T-cell (primary cell): ENCODE measurements around the gene NPEPL1. TPM values are rescaled to one million over a fixed set of nuclear protein-coding genes. Genes with fewer than 3 reads are reported as not detected.

Experiments
- ATAC-seq, 4 experiments: fragments of 200-7000 bp in 3 of 4; fragments of 150-1000 bp in 1 of 4; cut with Tn5 transposase; replicated peaks in 1 of 4; 1 replicate in 3 of 4; 2 replicates in 1 of 4; pipeline ENCODE4 v1.10.0; 2021; ENCODE audit warnings: moderate library complexity in 3 of 4, mild to moderate bottlenecking in 2 of 4, moderate number of reproducible peaks in 1 of 4
- CTCF ChIA-PET, 2 donors: fragments of 300-600 bp; sonication (Branson Sonifier 250); formaldehyde crosslinking; loops; one replicate each; lab custom pipeline; 2022; ENCODE audit warnings: antibody characterized with exemption in 2 of 2; lab: Charles Lee
- POLR2A ChIA-PET, 2 donors: fragments of 300-600 bp; sonication (Branson Sonifier 250); formaldehyde crosslinking; loops; one replicate each; lab custom pipeline; 2022; ENCODE audit warnings: antibody characterized with exemption in 2 of 2; lab: Charles Lee
- DNase-seq, 35 experiments: peaks; one replicate each; pipeline versions ENCODE4 v3.0.0 to v3.0.0-alpha.2; 2013 to 2023
- H3K27ac ChIP-seq: one replicate; pipeline ENCODE4 v1.5.1; 2013; ENCODE audit warnings: low read length
- H3K27me3 ChIP-seq, 2 experiments: replicated peaks in 1 of 2; 1 replicate in 1 of 2; 2 replicates in 1 of 2; pipeline versions ENCODE4 v1.6.1 to v1.7.0; 2013; ENCODE audit warnings: low read length in 1 of 2, mixed read lengths in 1 of 2; ENCODE audit not compliant: control insufficient read depth in 2 of 2, insufficient read depth in 2 of 2; ENCODE audit errors: extremely low read depth in 1 of 2
- H3K36me3 ChIP-seq, 2 donors: 1 replicate in 1 of 2; 2 replicates in 1 of 2; pipeline versions ENCODE4 v1.6.1 to v1.7.0; 2013; ENCODE audit warnings: low read length in 1 of 2; ENCODE audit not compliant: control insufficient read depth in 2 of 2, insufficient read depth in 1 of 2; ENCODE audit errors: extremely low read depth in 1 of 2
- H3K4me1 ChIP-seq, 2 experiments: 1 replicate in 1 of 2; 2 replicates in 1 of 2; pipeline versions ENCODE4 v1.6.1 to v1.7.0; 2013; ENCODE audit warnings: low read length in 2 of 2, mixed read lengths in 1 of 2; ENCODE audit not compliant: insufficient read depth in 2 of 2, control insufficient read depth in 1 of 2; ENCODE audit errors: extremely low read depth in 1 of 2
- H3K4me3 ChIP-seq, 2 donors: 1 replicate in 1 of 2; 2 replicates in 1 of 2; pipeline versions ENCODE4 v1.5.1 to v1.7.0; 2013; ENCODE audit warnings: mild to moderate bottlenecking in 2 of 2, low read length in 1 of 2, moderate library complexity in 1 of 2; ENCODE audit not compliant: control insufficient read depth in 1 of 2; ENCODE audit errors: extremely low read depth in 1 of 2
- H3K9me3 ChIP-seq: 2 replicates; pipeline ENCODE4 v1.7.0; 2013
- H3K27ac Mint-ChIP-seq, 2 donors: one replicate each; pipeline ENCODE4 v1.8.0; 2020 to 2021; ENCODE audit warnings: mild to moderate bottlenecking in 2 of 2, mixed read lengths in 2 of 2
- H3K27me3 Mint-ChIP-seq, 2 donors: one replicate each; pipeline ENCODE4 v1.8.0; 2021 to 2022; ENCODE audit warnings: mixed read lengths in 2 of 2
- H3K36me3 Mint-ChIP-seq: one replicate; pipeline ENCODE4 v1.8.0; 2021; ENCODE audit warnings: mixed read lengths
- H3K4me1 Mint-ChIP-seq, 3 donors: one replicate each; pipeline ENCODE4 v1.8.0; 2020 to 2022; ENCODE audit warnings: mixed read lengths in 3 of 3, mild to moderate bottlenecking in 1 of 3
- H3K4me3 Mint-ChIP-seq, 3 donors: one replicate each; pipeline ENCODE4 v1.8.0; 2020 to 2022; ENCODE audit warnings: mild to moderate bottlenecking in 3 of 3, mixed read lengths in 3 of 3, moderate library complexity in 3 of 3
- H3K9me3 Mint-ChIP-seq, 3 donors: one replicate each; pipeline ENCODE4 v1.8.0; 2020 to 2022; ENCODE audit warnings: mixed read lengths in 3 of 3
- WGBS: methylation state at CpG from one replicate; pipeline ENCODE4 v1.1.5; 2013; ENCODE audit warnings: missing lambda C conversion rate; ENCODE audit not compliant: insufficient coverage; 5-methylcytosine and 5-hydroxymethylcytosine counted together
- total RNA-seq, 35 experiments: library from RNA in 6 of 35; stranded (reverse) in 6 of 35; fragments of 120-200 nt in 1 of 35; gene quantifications; one replicate each; pipeline versions ENCODE4 v1.2.1 to v1.2.4 and lab custom pipeline; 2013 to 2026

Gene NPEPL1
- total RNA-seq, 5 donors from 2014 or later (not counting 1 experiment from before 2014, with no cell fraction given): 49.6 to 79.0 (median 69.3) TPM

- Mint-ChIP-seq H3K4me3 (no peak overlapping the region), H3K9me3 (no peaks in the 10 kb centered on the region), H3K27ac (no peak overlapping the region), H3K27me3 (no peaks in the 10 kb centered on the region), H3K36me3 (peaks cover 19% of the 10 kb centered on the region), H3K4me1 (peaks cover 0 to 16% (median 8%) of the 10 kb centered on the region in 3 donors)
- ChIA-PET CTCF (no interaction called here), POLR2A (no interaction called here)
- WGBS: 98% methylated on average over 9 of the region's 10 CpGs
- Histone ChIP-seq H3K27me3 (no peaks in the 10 kb centered on the region), H3K4me1 (peaks cover 0 to 25% of the 10 kb centered on the region in 2 experiments), H3K27ac (no peak overlapping the region), H3K36me3 (peaks cover 8 to 28% of the 10 kb centered on the region in 2 donors), H3K9me3 (no peaks in the 10 kb centered on the region), H3K4me3 (no peak overlapping the region)
- ATAC-seq: no peak
- DNase-seq: no peak
Observed at GRCh38 chr20:58695895-58696375, 3.3 kb downstream of the NPEPL1 start.

DNA sequence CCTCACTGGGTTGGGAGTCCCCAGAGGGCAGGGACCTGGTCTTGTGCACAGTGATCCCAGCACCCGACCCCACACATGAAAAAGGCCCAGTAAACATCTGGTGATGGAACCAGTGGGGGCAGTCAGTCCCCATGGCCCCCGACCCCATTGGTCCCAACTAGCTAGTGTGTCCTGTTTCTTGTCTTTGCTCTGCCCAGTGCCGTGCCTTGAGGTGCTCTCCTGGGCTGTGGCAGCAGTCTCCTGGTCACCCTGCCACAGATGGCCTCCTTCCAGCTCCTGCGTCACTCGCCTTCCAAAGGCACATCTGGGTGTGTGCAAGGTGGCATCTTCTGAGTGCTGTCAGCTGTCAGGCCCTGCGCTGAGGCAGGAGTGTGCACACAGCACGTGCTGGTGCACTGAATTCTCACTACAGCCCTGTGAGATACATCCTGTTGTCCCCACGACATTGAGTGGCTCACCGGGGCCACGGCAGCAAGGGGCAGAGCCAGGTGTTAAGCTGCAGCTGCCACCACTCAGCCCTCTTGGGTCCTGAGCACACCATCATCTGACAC, 3.9 kb downstream of the NPEPL1 start:
- DNase-seq (no peak), ATAC-seq (no peak)
- no peak overlapping the region for H3K4me3 ChIP-seq
- H3K4me1 ChIP-seq: peaks cover 0 to 25% of the 10 kb centered on the region in 2 experiments
- H3K36me3 ChIP-seq: peaks cover 9 to 28% of the 10 kb centered on the region in 2 donors
- H3K27ac ChIP-seq: no peak overlapping the region
- Mint-ChIP-seq H3K27me3 (no peaks in the 10 kb centered on the region), H3K36me3 (peaks cover 19% of the 10 kb centered on the region), H3K9me3 (no peaks in the 10 kb centered on the region), H3K4me3 (no peak overlapping the region), H3K4me1 (peaks cover 0 to 15% (median 8%) of the 10 kb centered on the region in 3 donors), H3K27ac (no peak overlapping the region)
- WGBS: 87% methylated on average over 10 of the region's 10 CpGs
- H3K27me3 ChIP-seq: no peaks in the 10 kb centered on the region
- CTCF ChIA-PET: no interaction called here
- H3K9me3 ChIP-seq: no peaks in the 10 kb centered on the region
- POLR2A ChIA-PET: interaction anchor here in 1 of 2 donors (0.5 kb wide), 1 partner anchor 52 kb away, joined by 3 read pairs; no protein-coding TSS in a partner anchor

- H3K36me3 ChIP-seq: peaks cover 13 to 28% of the 10 kb centered on the region in 2 donors
- H3K27ac ChIP-seq: no peak overlapping the region
- WGBS: 97% methylated on average over 15 of the region's 21 CpGs
- ChIA-PET POLR2A (no interaction called here), CTCF (no interaction called here)
- H3K27me3 ChIP-seq: no peaks in the 10 kb centered on the region
- DNase-seq (no peak), ATAC-seq (no peak)
- H3K36me3 Mint-ChIP-seq: peaks cover 22% of the 10 kb centered on the region
- H3K27me3 Mint-ChIP-seq: no peaks in the 10 kb centered on the region
- H3K4me3 ChIP-seq: no peak overlapping the region
- no peaks in the 10 kb centered on the region for H3K9me3 Mint-ChIP-seq
- peaks cover 0 to 12% (median 8%) of the 10 kb centered on the region in 3 donors for H3K4me1 Mint-ChIP-seq
- no peak overlapping the region for H3K27ac Mint-ChIP-seq
- peaks cover 0 to 19% of the 10 kb centered on the region in 2 experiments for H3K4me1 ChIP-seq
- no peak overlapping the region for H3K4me3 Mint-ChIP-seq
- H3K9me3 ChIP-seq: no peaks in the 10 kb centered on the region
Observed at GRCh38 chr20:58697201-58697866, 4.7 kb downstream of the NPEPL1 start.

DNA sequence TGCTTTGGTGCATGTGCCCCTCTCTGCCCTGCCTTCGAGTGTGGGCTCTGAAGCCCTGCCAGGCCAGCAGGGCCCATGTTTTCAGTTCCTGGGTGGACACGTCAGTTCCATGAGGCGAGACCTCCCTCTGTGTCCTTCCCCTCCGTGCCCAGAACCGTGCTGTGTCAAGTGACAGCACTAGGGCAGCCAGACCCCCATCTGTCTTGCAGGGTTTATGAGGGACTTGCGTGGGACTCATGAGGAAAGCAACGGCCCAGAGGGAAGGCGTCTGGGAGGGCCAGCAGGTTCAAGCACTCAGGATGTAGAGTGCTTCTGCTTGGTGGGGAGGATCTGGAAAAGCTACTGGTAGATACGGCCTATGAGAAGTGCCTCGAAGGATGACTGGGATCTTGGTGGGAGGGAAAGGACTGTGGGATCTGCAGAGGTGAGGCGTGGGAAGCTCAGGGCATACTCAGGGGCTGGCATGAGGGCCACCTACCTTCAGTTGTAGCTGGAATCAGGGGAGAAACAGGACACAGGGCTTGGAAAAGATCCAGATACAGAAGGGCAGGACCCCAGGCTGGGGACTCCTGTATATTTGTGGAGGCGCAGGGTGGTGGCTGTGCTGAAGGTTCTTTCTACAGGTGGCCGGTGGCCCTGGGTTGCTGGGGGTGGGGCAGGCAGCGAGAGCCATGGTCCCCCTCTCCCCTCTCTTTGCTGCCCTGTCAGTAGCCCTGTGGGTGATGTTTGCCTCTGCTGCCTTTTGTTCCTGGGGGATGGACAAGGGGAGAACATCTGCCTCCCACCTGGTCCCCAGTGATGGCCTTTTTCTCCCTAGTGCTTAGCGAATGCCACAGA, 5.5 kb downstream of the NPEPL1 start:
- ChIA-PET CTCF (no interaction called here), POLR2A (no interaction called here)
- Histone ChIP-seq H3K4me3 (no peak overlapping the region), H3K27ac (no peak overlapping the region), H3K27me3 (no peaks in the 10 kb centered on the region), H3K9me3 (no peaks in the 10 kb centered on the region), H3K36me3 (peaks cover 15 to 34% of the 10 kb centered on the region in 2 donors), H3K4me1 (peaks cover 0 to 19% of the 10 kb centered on the region in 2 experiments)
- H3K27me3 Mint-ChIP-seq: no peaks in the 10 kb centered on the region
- peaks cover 0 to 12% (median 8%) of the 10 kb centered on the region in 3 donors for H3K4me1 Mint-ChIP-seq
- no peak overlapping the region for H3K4me3 Mint-ChIP-seq
- no peak overlapping the region for H3K27ac Mint-ChIP-seq
- DNase-seq: no peak
- WGBS: 97% methylated on average over 11 of the region's 15 CpGs
- ATAC-seq: no peak
- no peaks in the 10 kb centered on the region for H3K9me3 Mint-ChIP-seq
- peaks cover 29% of the 10 kb centered on the region for H3K36me3 Mint-ChIP-seq

GRCh38 chr20:58698741-58699622, 6.4 kb downstream of the NPEPL1 start:
- no peak overlapping the region for H3K4me3 Mint-ChIP-seq

More at GRCh38 chr20:58698741-58699622, 6.4 kb downstream of the NPEPL1 start:
- ATAC-seq: no peak
- WGBS: 94% methylated on average over 16 of the region's 27 CpGs
- CTCF ChIA-PET: no interaction called here
- H3K4me3 ChIP-seq: no peak overlapping the region
- POLR2A ChIA-PET: interaction anchor here in 1 of 2 donors (0.7 kb wide), 1 partner anchor 39 kb away, joined by 3 read pairs; no protein-coding TSS in a partner anchor
- no peaks in the 10 kb centered on the region for H3K9me3 Mint-ChIP-seq
- no peak overlapping the region for H3K27ac Mint-ChIP-seq
- H3K9me3 ChIP-seq: no peaks in the 10 kb centered on the region
- no peak for DNase-seq
- H3K27me3 ChIP-seq: no peaks in the 10 kb centered on the region
- peaks cover 35% of the 10 kb centered on the region for H3K36me3 Mint-ChIP-seq
- peaks cover 0 to 4% (median 4%) of the 10 kb centered on the region in 3 donors for H3K4me1 Mint-ChIP-seq
- peaks cover 0 to 10% of the 10 kb centered on the region in 2 experiments for H3K4me1 ChIP-seq
- peaks cover 17 to 43% of the 10 kb centered on the region in 2 donors for H3K36me3 ChIP-seq
- no peaks in the 10 kb centered on the region for H3K27me3 Mint-ChIP-seq
- no peak overlapping the region for H3K27ac ChIP-seq
